GM21423 (cell line): Measurements from ENCODE around the gene SCN9A.

Source experiments
- ATAC-seq: cut with Tn5 transposase; IDR thresholded peaks from one replicate; pipeline ENCODE4 v1.9.1; 2021; ENCODE audit warnings: mild to moderate bottlenecking, moderate library complexity; ENCODE audit not compliant: unreplicated experiment

SCN9A gene

DNA sequence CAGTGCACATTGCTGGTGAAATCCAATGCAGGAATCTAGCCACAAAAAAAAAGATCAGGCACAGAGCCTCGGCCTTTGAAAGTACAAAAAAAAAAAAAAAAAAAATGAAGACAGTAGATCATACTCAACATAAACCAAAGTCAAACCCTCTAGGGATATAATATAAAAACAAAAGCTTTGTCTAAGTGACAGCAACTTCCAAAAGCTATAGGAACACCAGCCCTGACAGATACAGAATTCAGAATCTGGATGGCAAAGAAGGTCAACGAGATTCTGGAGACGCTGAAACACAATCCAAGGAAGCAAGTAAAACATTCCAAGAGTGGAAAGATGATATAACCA, 194.0 kb downstream of the SCN9A start:
- no peak for ATAC-seq

DNA sequence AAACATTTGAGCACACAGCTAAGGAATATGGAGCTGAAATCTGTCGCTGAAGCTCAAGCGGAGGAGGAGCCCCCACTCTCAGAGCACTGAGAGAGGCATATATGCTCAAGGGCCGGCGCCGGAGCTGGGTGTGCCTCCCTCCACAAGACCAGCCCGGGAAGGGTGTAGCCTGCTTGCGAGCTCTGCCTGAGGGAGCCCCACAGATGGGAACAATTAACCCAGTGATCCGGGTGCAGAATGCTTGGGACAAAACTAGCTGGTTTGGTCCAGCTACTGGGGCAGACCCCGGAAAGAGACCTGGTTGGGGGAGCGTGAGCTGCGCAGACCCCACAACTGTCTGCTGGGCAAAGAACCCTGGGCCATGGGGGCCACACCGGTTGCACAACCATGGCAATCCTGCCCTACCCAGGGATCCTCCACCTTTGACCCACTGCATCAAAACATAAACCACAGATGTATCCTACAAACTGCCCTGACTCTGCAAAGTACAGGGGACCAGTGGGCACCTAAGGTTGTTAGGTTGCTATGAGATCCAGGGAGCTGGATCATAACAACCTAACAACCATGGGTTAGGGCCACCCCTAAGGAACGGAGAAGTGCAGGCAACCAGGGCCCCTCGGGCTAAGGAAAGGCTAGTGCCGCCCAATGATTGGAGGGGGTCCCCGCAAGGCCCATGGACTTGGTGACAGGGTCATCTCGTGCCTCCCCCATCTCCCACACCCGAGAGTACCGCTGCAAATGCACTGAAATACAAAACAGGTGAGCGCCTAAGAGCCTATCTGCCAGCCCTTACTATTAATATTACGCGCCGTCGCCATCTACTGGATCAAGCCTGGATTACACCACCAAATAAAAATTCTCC, 194.6 kb downstream of the SCN9A start:
- peak; percentile 93 for ATAC-seq

DNA sequence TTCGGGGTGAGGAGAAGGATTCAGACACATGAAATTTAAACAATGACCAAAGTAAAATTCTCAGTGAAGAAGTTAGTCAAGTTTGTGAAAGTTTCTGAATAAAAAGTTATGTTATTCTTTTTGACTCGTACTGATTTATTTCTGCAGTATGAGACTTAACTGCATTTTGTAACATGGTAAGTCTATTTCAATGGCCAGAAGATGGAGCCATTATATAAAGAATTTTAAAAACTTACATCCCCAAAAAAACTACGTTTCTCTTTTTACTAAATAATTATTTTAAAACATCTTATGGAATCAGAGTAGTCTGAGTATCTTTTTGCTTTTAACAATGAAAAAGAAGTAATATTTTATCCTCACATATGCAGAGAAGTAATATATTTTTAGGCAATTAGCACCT, 196.5 kb downstream of the SCN9A start:
- ATAC-seq, result no peak

DNA sequence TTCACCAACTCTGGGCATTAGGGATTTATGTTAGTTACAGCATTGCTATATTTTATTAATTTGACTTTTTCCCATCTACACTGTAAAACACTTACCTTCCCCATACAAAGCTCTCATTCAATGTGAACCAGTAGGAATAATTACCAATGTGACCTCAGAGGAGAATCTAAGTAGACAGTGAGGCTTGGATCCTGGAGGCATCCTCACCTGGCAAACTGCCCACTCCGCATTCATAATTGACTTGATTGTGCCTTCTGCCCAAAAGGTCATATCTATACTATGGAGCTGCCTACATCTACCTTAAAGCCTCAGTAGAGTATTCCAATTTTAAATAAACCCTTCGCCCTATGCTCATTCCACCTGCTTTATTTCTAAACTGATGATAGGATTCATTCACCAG, 202.5 kb downstream of the SCN9A start:
- ATAC-seq, result no peak

DNA sequence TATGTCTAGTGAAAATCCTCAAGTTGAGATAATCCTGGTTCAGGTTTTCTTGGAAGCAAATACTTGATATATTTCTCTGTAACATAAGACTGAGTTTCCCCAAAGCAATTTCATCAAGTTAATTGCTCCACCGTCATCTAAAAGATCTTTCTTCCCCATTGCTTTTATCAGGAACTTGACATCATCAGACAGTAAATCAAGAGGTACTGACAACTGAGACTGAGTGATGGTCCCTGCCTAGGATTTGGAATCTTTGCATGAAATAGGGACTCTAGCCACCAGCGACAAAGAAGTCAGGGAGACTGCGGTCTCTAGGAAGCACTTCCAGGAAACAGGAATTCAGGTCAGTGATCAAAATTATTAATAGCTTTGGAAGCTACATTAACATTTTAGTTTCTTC, 204.5 kb downstream of the SCN9A start:
- ATAC-seq, result no peak

DNA sequence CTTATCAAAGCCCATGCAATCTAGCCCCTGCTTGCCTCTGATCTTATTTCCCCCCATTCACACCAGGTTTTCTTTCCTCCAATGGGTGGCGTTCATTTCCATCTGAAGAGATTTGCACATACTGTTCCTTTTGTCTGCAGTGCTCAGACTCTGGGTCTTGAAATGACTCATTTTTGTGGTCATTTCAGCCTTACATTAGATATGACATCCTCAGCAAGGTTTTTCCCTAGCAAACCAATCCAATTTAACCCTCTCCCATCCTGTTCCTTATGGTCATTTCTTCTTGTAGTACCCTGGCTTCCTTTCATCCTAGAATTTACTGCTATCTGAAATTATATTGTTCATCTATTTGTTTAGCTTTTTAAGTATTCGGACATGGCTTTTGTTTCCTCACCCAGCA, 205.4 kb downstream of the SCN9A start:
- ATAC-seq, result no peak

DNA sequence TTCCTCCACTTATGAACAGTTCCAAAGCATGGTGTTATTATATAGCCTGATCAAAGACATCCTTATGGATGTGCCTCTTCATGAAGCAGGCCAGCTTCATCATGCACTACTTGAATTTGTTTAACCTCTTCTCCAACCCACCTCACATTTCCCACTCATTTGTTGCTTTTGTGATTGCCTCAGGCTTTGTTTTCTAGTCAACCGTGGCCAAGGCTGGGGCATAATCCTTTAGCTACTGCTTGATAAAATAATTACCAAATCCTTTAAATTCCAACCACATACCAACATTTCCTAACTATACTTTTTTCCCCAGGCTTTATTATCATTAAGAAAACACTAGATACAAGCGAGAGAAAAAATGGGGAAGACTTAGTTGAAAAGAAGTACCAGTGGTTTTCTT, 208.3 kb downstream of the SCN9A start:
- ATAC-seq, result no peak

DNA sequence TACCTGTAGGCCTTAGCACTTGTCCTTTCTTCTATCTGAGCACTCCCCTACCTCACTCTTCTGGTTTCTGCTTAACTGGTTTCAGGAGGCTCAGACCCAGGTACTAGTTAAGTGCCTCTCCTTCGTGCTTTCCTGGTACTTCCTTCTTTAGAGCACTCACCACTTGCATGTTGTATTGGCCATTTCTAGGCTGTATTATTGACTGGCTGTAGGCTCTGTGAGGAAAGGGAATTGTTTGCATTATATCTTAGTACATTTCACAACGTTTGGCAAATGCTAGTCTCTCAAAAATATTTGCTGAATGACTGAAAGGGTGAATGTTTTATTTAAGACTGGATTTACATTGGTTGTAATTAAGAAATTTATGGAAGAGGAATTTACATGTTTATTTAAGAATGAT, 212.0 kb downstream of the SCN9A start:
- no peak for ATAC-seq

DNA sequence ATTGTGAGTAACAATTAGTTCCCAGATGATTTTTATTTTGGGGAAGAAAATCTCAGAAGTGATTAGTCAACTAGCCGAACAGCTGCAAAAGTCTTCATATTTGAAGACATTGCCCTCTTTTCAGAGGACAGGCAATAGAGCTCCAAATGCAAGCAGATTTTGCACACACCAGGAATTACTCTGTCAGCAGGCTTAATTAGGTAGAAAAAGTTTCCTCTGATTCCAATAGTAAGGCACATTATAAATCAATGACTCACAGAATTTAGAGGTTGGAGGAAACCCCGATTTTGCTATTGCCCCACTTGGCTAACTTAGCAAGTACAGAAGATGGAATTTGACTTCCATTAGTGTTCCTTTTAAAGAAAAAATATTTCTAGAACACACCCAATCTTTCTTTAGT, 217.2 kb downstream of the SCN9A start:
- no peak for ATAC-seq

DNA sequence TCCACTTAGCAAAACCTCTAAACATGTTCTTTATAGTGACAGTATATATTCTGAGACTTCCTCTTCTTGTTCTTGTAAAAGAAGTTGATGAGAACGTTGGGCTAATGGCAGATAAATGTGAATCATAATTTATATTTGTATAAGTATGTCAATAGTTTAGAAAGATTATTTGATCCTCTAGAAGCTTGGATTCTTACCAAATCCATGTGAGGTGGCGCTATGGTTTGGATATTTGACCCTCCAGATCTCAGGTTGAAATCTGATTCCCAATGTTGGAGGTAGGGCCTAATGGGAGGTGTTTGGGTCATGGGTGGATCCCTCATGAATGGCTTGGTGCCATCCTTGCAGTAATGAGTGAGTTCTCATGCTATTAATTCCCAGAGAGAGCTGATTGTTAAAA, 218.2 kb downstream of the SCN9A start:
- no peak for ATAC-seq

DNA sequence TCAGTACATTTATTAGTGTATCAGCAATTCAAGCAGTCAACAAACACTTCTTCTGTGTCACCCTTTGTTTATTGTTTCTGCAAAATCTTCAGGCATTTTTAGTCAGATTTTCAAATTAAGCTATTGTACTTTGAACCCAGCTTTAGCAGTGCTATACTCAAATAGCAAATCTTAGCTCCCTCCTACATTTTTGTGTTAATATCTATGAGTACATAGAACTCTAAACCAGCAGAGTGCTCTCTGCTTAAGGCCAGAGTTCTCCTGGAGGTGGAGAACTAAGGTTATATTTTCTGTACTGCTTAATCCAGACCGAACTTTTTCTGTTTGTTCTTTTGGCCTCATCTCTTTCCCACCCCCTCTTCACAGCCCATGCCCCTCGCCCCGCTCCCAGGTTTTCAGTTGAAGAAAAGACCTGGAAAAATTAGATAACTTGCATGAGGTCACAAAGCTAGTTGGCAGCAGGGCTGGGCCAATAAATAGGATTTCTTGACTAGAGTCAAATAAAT, 218.7 kb downstream of the SCN9A start:
- ATAC-seq, result no peak

DNA sequence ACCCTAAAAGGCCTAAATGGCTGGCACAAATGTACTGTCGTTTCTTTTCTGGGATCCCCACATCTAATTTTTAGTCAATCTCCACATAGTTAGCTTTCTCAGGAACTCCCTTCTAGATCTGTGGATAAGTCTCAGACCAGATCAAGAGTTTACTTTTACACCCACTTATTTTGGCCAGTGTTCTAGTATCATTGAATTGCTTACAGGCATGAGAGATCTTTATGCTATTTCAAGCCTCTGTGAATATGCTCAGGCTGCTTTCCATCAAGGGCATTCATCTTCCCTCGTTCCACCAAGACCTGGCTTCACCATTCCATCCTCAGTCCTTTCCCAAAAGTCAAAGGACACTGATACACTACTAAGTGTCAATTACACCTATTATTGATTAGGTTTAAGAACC, 220.2 kb downstream of the SCN9A start:
- no peak for ATAC-seq

DNA sequence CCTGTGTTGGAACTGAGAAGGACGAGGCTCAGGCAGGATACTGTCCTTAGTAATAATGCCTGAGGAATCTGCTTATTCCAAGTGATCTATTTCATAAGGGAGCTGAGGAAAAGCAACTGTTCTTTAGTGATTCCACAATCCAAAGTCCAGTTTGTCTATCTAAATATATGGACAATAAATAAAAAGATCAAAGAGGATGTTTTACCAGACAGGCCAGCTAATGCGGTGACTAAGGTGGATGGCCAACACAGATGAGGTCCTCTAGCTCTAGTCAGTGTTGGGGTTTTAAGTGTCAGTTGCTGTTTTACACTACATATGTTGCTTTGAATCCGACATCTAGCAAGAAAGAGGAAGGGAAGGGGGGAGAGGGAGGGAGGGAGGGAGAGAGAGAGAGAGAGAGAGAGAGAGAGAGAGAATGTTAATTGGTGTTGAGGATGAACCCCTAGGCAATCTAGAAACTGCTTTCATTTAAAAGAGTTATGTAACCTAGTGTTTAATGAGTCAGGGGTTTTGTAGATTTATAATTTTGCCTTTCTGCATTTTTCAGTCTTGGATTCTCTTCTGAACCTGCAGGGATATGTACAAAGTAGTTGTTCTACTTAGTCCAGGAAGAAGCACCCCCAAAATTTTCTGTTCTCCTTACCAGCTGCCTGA, 220.9 kb downstream of the SCN9A start:
- no peak for ATAC-seq

DNA sequence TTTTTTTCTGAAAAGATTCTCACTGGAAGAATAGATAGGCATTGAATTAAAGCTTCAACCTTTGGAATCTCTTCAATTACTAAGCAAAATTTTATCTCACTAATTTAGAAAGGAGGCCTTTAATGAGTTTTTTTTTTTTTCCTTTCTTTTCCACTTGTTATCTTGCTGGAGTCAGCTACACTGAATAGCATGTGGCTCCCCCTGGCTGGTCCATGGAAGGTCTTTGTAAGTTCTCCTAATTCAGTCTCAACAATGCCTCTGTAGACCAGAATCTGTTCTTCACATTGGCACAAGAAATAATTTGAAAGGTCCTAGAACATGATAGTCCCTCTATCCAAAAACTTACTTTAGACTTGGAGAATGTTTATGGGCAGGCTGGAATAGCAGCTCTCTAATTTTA, 223.7 kb downstream of the SCN9A start:
- no peak for ATAC-seq

DNA sequence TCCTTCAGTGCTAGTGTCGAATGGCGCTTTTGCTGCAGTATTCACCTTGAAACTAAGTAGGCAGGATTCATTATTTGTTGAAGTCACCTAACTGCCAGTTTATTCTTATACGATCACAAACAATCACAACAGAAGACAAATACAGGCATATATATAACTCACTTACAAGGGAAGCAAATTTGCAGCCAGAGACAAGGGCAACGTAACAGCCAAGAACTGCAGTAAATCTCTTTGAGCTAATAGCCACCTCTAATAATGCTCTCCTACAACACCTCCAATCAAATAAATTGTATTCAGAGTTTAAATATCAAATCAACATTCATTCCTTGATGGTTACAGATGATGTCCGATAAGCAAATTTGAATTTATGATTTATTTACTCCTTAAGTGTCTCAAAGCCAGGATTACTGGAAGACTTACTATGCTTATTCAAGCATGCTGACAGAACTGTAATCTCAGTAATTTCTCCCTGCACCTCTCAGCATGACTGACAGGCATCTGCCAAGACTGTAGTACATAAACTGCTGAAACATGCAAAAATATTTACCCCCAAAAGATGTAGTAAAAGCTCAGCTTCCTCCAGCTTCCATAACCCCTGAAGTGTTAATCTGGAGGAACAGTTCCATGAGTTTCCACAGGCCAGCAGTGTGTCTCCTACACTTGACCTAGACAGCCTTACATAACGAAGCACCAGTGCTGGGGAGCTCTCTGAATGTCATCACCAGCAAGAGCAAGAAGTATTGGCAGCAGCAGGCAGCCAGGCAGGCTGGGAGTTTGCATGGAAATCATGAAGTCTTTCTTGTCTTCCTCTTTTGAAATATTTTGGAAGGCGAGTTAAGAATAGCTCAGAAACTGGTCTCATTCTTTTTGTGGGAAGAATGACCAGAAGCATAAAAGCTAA, 227.0 kb downstream of the SCN9A start:
- no peak for ATAC-seq

DNA sequence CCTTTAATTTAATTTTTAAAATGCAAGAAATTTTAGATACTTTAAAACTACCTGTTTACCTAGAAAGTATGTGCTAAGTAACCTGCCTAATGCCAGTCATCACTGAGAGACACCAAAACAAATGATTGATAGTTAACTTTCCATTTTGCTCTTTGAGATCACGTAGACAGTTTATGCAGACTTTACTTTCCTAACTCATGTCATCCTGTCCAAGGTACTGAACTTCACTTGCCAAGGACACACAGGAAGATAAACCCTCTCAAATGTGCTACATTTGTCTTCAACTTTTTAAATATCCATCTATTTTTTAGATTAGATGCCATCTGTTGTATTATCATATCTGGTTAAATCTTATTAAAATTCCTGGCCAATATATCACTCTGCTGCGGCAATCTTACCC, 227.9 kb downstream of the SCN9A start:
- ATAC-seq, result no peak
